Osteoblast (primary cell): ENCODE data around the gene ADCY2. TPM values are rescaled to one million over a fixed set of nuclear protein-coding genes. Genes with fewer than 3 reads are reported as not detected.

Experiments used
- DNase-seq: peaks from one replicate; pipeline ENCODE4 v3.0.0; 2011; ENCODE audit warnings: low spot score, mixed read lengths; ENCODE audit not compliant: insufficient read length; ENCODE audit errors: missing footprints
- H2AFZ ChIP-seq: 2 replicates; pipeline ENCODE4 v1.6.0; 2011; ENCODE audit warnings: mild to moderate bottlenecking, low read length
- H3K27ac ChIP-seq: 2 replicates; pipeline ENCODE4 v1.5.1; 2011; ENCODE audit warnings: mild to moderate bottlenecking, low read depth, low read length, moderate library complexity
- H3K27me3 ChIP-seq: 2 replicates; pipeline ENCODE4 v1.6.0; 2012; ENCODE audit warnings: mild to moderate bottlenecking, control low read depth, inconsistent platforms, low read length, moderate library complexity; ENCODE audit not compliant: insufficient read depth
- H3K36me3 ChIP-seq: 2 replicates; pipeline ENCODE4 v1.5.1; 2011; ENCODE audit warnings: mild to moderate bottlenecking, low read length, control low read depth, moderate library complexity; ENCODE audit not compliant: insufficient read depth
- H3K4me1 ChIP-seq: 2 replicates; pipeline ENCODE4 v1.5.1; 2011; ENCODE audit warnings: mild to moderate bottlenecking, low read length, control low read depth, moderate library complexity; ENCODE audit not compliant: insufficient read depth
- H3K4me2 ChIP-seq: 2 replicates; pipeline ENCODE4 v1.6.0; 2011; ENCODE audit warnings: mild to moderate bottlenecking, low read length; ENCODE audit not compliant: insufficient read depth
- H3K4me3 ChIP-seq: fragments of 200-600 bp; sonication (generic); 3 replicates; pipeline ENCODE4 v1.5.1; 2012; ENCODE audit warnings: mild to moderate bottlenecking, low read length, inconsistent platforms; ENCODE audit not compliant: insufficient read depth
- H3K79me2 ChIP-seq: 2 replicates; pipeline ENCODE4 v1.6.0; 2012; ENCODE audit warnings: mild to moderate bottlenecking, low read length, control low read depth, inconsistent platforms; ENCODE audit not compliant: insufficient read depth
- H3K9me3 ChIP-seq: 2 replicates; pipeline ENCODE4 v1.5.1; 2011; ENCODE audit warnings: low read depth, low read length, control low read depth
- H4K20me1 ChIP-seq: 2 replicates; pipeline ENCODE4 v1.6.0; 2012; ENCODE audit warnings: mild to moderate bottlenecking, low read length, control low read depth; ENCODE audit not compliant: insufficient read depth
- total RNA-seq: library from RNA; depleted of rRNA; stranded (reverse); fragments of >200 nt; gene quantifications from 2 replicates; pipeline ENCODE4 v1.2.3, GENCODE V29; 2012
- TF ChIP-seq, protein P1 (sequence below): IDR thresholded peaks from 2 replicates; pipeline ENCODE4 v1.5.1; 2011; ENCODE audit warnings: mild to moderate bottlenecking, low read depth, low read length, moderate library complexity; ENCODE audit errors: extremely low read depth

ADCY2 gene
- total RNA-seq, 1 donor, result under 0.01 TPM

DNA sequence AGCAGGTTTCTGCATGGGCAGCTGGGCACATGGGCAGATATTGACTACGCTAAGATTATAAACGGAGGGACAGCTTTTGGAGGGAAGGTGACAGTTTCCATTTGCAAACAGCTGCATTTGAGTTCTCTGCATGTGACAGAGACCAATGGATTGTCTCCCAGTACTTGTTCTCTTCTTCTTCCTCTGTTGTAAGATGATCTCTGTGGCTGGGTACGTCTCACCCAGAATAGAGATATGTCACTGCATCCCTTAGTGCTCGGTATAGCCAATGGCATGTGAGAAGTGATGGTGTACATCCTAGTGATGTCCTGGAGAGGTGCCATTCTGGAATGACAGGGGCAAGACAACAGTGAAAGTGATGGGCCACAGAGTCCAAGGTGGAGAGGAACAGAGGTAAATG, 283.7 kb downstream of the ADCY2 start:
- H3K9me3 ChIP-seq, result peaks cover 3% of the 10 kb centered on the region
- no peaks in the 10 kb centered on the region for H3K27me3 ChIP-seq
- H2AFZ ChIP-seq, result no peak overlapping the region
- no peak overlapping the region for H3K27ac ChIP-seq
- H4K20me1 ChIP-seq, result no peaks in the 10 kb centered on the region
- TF ChIP-seq, protein P1, sequence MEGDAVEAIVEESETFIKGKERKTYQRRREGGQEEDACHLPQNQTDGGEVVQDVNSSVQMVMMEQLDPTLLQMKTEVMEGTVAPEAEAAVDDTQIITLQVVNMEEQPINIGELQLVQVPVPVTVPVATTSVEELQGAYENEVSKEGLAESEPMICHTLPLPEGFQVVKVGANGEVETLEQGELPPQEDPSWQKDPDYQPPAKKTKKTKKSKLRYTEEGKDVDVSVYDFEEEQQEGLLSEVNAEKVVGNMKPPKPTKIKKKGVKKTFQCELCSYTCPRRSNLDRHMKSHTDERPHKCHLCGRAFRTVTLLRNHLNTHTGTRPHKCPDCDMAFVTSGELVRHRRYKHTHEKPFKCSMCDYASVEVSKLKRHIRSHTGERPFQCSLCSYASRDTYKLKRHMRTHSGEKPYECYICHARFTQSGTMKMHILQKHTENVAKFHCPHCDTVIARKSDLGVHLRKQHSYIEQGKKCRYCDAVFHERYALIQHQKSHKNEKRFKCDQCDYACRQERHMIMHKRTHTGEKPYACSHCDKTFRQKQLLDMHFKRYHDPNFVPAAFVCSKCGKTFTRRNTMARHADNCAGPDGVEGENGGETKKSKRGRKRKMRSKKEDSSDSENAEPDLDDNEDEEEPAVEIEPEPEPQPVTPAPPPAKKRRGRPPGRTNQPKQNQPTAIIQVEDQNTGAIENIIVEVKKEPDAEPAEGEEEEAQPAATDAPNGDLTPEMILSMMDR, result no peak
- no peaks in the 10 kb centered on the region for H3K4me1 ChIP-seq
- H3K4me3 ChIP-seq, result no peak overlapping the region
- no peaks in the 10 kb centered on the region for H3K36me3 ChIP-seq
- DNase-seq, result no peak
- H3K4me2 ChIP-seq, result no peak overlapping the region
- no peaks in the 10 kb centered on the region for H3K79me2 ChIP-seq

DNA sequence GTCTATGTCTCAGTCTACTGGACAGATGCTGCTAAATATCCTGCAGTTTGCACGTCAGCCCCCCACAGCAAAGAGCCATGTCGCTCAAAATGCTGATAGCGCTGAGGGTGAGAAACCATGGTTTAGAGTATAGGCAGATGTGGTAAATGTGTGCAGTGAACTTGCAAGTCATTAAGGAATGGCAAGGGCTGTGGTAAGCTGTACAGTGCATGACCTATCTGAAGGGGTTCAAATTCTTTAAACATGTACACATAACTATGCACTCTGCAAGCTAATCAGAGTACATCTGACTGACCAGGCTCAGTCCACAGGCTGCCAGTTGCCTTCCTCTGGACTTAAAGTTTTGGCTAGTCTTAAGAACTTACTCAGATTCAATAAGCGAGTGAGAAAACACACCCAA, 284.3 kb downstream of the ADCY2 start:
- Histone ChIP-seq H3K79me2 (no peaks in the 10 kb centered on the region), H3K4me1 (no peaks in the 10 kb centered on the region), H3K4me2 (no peak overlapping the region), H4K20me1 (no peaks in the 10 kb centered on the region), H3K27me3 (no peaks in the 10 kb centered on the region), H2AFZ (no peak overlapping the region), H3K27ac (no peak overlapping the region), H3K4me3 (no peak overlapping the region), H3K36me3 (no peaks in the 10 kb centered on the region), H3K9me3 (peaks cover 3% of the 10 kb centered on the region)
- TF ChIP-seq, protein P1, result no peak
- no peak for DNase-seq

DNA sequence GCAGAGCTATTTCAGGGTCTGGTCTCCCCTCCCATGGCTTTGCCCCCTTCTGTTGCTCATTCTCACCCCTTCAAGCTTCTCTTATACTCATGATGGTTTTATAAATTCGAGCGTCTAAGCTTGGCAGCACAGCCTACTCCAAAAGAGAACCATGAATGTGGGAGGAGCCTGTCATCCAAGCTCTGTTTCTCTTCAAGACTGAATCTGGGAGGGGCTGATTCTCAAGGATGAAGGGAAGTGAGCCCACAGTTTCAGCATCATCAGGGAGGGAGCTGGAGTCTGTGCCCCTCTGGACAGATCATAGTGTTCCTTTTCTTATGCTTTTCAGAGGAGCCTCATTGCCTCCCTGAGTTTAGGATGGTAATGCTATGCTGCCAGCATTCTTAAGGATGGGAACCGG, 286.4 kb downstream of the ADCY2 start:
- no peaks in the 10 kb centered on the region for H3K27me3 ChIP-seq
- no peaks in the 10 kb centered on the region for H3K4me1 ChIP-seq
- H3K9me3 ChIP-seq, result no peaks in the 10 kb centered on the region
- TF ChIP-seq, protein P1, result no peak
- DNase-seq, result no peak
- no peaks in the 10 kb centered on the region for H4K20me1 ChIP-seq
- no peak overlapping the region for H2AFZ ChIP-seq
- H3K79me2 ChIP-seq, result no peaks in the 10 kb centered on the region
- H3K4me2 ChIP-seq, result no peak overlapping the region
- H3K4me3 ChIP-seq, result no peak overlapping the region
- no peak overlapping the region for H3K27ac ChIP-seq
- H3K36me3 ChIP-seq, result no peaks in the 10 kb centered on the region

DNA sequence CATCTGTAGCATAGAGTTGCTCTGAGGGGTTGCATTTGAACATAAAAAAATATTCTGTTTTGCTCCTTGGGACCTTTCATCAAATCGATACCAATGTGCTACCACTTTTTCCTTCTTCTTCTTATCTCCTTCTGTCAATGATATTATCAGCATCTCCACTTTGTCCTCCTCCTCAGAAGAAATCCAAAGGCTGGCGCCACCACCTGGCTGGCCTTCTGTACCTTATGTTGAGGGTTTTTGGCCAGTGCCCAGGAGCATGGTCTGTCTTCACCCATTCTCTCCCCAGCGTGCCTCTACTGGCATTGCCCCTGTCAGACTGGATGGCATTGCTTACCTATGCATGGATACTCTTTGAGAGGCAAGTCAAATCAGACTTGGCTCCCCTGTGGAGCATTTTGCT, 287.8 kb downstream of the ADCY2 start:
- H3K79me2 ChIP-seq, result no peaks in the 10 kb centered on the region
- H3K4me3 ChIP-seq, result no peak overlapping the region
- H3K36me3 ChIP-seq, result no peaks in the 10 kb centered on the region
- no peak overlapping the region for H3K4me2 ChIP-seq
- no peaks in the 10 kb centered on the region for H4K20me1 ChIP-seq
- TF ChIP-seq, protein P1, result no peak
- no peaks in the 10 kb centered on the region for H3K27me3 ChIP-seq
- H2AFZ ChIP-seq, result no peak overlapping the region
- DNase-seq, result no peak
- H3K9me3 ChIP-seq, result no peaks in the 10 kb centered on the region
- no peak overlapping the region for H3K27ac ChIP-seq
- H3K4me1 ChIP-seq, result no peaks in the 10 kb centered on the region
